Activated naive CD4-positive, alpha-beta T cell treated with Interleukin-2 at 50 U/mL for 16 hours (primary cell): ENCODE results near the gene CRY1.

Experiments used
- DNase-seq: peaks from one replicate; pipeline ENCODE4 v3.0.0-alpha.2; 2020

The CRY1 gene

DNA sequence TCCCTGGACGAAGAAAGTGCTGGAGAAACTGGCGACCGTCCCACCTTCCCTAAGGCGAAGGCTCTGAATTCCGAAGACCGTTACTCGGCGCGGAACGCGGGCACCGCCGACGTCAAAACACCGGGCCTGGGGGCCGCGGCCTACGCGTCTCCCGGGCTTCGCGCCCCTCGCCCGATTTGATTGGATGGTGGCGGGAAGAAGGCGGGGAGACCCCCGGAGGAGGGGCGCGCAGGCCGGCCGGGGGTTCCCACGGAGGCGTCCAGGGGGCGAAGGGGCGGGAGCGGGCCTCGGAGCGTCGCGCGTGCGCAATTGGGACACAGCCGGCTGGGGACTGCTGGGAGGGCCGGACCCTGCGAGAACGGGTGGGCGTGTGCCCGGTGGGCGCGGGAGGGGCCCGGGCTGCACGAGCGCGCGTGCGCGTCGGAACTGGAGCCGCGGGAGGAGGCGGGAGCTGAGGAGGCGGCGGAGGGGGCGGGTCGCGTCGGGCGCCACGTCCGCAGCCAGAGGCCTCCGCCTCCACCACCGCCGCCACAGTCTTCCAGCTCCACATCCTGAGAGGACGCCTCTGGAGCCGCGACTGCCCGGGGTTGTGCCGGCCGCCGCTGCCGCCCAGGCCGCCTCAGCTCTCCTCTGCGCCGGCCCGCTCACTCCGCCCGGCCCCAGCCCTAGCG lies 137.8 kb downstream of the CRY1 start, which contains the start of gene TMEM263:
TMEM263 (plus strand) TSS at position 531 of the 671 bp plus-strand sequence. CDS start 11,210 bp downstream, outside the sequence.
- peak; percentile 92 for DNase-seq

DNA sequence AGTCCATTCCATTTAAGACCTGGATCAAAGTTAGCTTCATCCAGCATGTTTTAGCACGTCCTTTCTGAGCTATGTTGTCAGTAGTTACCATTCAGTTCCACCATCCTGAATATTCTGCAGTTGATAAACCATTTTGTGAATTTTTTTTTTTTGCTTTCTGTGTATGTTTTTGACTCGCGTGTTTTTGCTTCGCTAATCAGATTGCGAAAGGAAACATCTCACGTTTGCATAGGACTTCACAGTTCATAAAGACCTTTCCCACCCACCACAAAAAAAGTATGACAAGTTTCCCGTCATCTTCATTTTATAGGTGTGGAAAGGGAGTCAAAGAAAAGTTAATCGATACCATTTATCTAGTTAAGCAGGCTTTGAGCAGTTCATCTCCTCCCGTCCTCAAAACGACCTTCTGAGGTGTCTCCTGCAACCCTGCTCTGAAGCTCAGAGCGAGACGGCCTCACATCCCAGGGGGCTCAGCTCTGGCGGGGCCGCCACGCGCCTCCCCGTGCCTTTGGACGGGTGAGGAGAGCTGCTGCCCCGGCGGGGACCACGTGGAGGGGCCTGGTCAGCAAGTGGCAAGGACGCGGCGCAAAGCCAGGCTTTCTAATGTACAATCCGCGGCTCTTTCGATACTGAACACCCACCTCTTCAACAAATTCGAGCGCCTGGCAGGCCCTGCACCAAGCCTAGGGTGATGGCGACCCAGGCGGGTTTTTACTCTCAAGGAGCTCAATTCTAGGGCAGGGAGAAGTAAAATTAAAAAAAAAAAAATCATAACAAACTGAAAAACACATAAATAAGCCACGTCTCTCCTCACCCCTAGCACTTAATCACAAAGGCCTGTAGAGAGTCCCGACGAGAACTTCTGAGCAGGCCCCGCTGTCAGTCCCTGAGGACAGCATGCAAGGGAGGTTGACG lies 138.6 kb downstream of the CRY1 start:
- DNase-seq = no peak

GRCh38 chr12:106953352-106954250 lies 139.7 kb downstream of the CRY1 start:
- no peak for DNase-seq

DNA sequence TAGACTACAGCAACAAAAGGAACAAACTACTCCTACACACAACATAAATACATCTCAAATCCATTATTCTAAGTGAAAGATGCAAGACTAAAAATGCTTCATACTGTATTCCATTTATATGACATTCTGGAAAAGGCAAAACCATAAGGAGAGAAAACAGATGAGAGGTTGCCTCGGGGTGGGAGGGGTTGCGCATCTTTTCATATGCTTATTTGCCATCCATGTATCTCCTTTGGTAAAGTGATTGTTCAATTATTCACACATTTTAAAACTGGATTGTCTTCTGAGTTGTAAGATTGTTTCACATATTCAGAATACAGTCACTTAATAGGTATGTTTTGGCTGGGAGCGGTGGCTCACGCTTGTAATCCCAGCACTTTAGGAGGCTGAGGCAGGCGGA lies 142.8 kb downstream of the CRY1 start:
- DNase-seq = no peak

- DNase-seq = no peak
These were observed 145.9 kb downstream of the CRY1 start for GRCh38 chr12:106947461-106947860.

DNA sequence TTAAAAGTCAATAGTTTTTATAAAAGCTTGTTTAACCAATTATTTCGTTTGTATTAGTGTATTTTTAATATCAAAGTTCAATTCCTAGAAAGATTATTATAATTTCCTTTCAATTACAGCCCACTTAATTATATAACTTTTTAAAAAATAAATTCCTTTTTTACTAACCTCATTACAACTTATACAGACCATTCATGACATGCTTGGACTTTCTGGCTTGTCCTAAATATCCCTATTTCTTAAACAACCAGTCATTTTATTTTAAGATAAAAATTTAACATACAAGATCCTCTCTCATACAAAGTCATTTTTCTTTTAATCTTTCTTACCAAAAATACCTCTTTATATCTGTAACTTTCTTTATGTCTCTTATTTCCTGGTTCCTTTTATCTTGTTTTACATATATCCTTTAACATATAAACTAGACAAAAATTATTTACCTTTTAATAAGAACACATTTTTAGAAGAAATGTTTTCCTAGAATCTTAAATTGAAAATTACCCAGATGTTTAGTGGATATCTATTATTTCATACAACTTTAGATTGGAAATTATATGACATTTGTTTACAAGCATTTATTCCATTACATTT lies 148.0 kb downstream of the CRY1 start:
- no peak for DNase-seq

GRCh38 chr12:106942775-106943174 lies 150.6 kb downstream of the CRY1 start:
- DNase-seq = no peak

DNA sequence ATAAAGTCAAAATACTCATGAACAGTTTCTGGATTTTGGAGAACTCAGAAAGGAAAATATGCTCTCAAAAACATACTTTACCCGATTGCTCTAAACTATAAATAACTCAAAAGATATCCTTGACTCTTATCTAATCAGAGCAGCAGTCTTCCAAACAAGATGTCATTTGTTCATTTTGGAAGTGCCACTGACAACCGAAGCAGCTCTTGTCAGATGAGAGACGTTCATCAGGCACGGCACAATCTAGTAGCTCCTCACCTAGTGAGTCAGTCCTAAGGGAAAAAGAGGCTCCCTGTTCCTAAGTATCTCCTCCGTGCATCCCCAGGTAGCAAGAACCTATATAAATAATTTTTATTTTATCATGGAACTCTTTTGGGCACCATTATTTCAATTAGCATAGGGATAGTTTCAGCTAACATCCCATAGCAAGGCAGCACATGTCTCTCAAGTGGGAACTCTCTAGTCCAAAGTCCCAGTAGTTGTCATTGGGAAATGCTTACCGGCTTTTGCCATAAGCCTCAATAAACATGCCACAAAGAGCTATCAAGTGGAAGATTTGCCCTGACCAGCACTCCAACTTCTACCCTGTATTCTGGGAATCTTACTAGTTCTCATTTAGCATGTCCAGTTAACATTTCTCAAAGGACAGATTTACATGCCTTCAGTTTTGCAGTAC lies 151.7 kb downstream of the CRY1 start:
- no peak for DNase-seq
